ENCODE data around the gene PGBD1. TPM values are rescaled to one million over a fixed set of nuclear protein-coding genes. Genes with fewer than 3 reads are reported as not detected.

The PGBD1 gene, protein sequence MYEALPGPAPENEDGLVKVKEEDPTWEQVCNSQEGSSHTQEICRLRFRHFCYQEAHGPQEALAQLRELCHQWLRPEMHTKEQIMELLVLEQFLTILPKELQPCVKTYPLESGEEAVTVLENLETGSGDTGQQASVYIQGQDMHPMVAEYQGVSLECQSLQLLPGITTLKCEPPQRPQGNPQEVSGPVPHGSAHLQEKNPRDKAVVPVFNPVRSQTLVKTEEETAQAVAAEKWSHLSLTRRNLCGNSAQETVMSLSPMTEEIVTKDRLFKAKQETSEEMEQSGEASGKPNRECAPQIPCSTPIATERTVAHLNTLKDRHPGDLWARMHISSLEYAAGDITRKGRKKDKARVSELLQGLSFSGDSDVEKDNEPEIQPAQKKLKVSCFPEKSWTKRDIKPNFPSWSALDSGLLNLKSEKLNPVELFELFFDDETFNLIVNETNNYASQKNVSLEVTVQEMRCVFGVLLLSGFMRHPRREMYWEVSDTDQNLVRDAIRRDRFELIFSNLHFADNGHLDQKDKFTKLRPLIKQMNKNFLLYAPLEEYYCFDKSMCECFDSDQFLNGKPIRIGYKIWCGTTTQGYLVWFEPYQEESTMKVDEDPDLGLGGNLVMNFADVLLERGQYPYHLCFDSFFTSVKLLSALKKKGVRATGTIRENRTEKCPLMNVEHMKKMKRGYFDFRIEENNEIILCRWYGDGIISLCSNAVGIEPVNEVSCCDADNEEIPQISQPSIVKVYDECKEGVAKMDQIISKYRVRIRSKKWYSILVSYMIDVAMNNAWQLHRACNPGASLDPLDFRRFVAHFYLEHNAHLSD
- total RNA-seq (1 to 10 TPM; 1.1 to 7.8 (median 3.1) TPM), polyA plus RNA-seq (1 to 10 TPM; 2.5 to 7.9 (median 4.4) TPM)
- long read RNA-seq, donor 1, result 0 reads
- long read RNA-seq, donor 2, result 0 reads
- long read RNA-seq, donor 3, partial matches to known transcripts, result 0 of 1 reads
- long read RNA-seq, donor 3, other reads (novel, unspliced or antisense), result 0 of 1 reads
- long read RNA-seq, donor 4, result 0 reads
- long read RNA-seq, donor 5, partial matches to known transcripts, result 2 of 4 reads
- long read RNA-seq, donor 5, other reads (novel, unspliced or antisense), result 2 of 4 reads
- long read RNA-seq, donor 6, result 0 reads
- long read RNA-seq, donor 7, result 0 reads
- long read RNA-seq, donor 8, result 0 reads
- long read RNA-seq, donor 9, result 0 reads
- long read RNA-seq, donor 10, result 0 reads

DNA sequence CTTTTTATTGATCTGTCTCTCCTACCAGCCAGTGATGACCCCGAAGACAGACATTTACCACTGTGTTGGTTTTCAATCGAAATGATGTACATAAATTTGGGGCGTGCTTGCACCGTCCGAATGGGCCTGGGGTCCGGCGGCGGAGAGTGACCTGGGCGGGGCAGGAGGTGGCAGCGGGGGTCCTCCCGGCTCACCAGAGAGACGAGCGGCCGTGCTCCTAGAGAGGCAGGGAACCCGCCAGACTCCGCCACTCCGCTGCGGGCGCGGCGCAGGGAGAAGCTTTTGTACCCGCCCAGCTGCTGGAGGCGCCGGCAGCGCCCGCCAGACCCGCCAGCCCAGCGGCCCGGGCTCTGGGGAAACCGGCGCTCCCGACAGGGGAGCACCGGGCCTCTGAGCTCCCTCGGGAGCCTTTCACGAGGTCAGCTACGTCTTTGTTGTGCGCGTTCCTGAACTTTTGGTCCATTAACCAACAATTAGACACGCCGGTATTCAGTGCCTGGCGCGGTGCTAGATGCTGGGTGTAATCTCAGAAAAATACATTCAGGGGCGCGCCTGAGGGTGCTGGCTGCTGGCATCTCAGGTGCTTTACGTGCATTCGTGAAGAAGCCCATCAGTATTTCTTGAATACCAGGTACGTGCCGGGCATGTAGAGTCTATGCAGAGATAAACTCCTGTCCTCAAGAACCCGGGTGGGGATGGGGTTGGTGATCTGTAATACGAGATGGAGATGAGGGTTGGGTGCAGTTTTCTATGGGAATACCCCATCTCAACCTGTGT, at the start of gene PGBD1:
TSS of gene PGBD1 (plus strand) at position 285 of the 777 bp plus-strand sequence. CDS start 2,242 bp downstream, outside the sequence.
- Histone ChIP-seq H3K27me3 (no peaks in the 10 kb centered on the region), H3K27ac (peak within 1 kb of the TSS in 2 of 5 donors; percentile 11 to 24), H3K9me3 (replicated peaks in 1 of 3) (no peaks in the 10 kb centered on the region), H3K36me3 (replicated peaks in 1 of 2) (peaks cover 0 to 23% of the 10 kb centered on the region in 2 donors), H3K4me3 (peak within 1 kb of the TSS in 3 of 4 donors; percentile 25 to 74 (median 71)), H3K4me1 (replicated peaks in 1 of 2) (peaks cover 0 to 17% of the 10 kb centered on the region in 2 donors)
- 0 to 3% (median 1%) methylated on average over 17 to 50 of the region's 50 CpGs for WGBS, 4 donors
- TF ChIP-seq, protein P1, sequence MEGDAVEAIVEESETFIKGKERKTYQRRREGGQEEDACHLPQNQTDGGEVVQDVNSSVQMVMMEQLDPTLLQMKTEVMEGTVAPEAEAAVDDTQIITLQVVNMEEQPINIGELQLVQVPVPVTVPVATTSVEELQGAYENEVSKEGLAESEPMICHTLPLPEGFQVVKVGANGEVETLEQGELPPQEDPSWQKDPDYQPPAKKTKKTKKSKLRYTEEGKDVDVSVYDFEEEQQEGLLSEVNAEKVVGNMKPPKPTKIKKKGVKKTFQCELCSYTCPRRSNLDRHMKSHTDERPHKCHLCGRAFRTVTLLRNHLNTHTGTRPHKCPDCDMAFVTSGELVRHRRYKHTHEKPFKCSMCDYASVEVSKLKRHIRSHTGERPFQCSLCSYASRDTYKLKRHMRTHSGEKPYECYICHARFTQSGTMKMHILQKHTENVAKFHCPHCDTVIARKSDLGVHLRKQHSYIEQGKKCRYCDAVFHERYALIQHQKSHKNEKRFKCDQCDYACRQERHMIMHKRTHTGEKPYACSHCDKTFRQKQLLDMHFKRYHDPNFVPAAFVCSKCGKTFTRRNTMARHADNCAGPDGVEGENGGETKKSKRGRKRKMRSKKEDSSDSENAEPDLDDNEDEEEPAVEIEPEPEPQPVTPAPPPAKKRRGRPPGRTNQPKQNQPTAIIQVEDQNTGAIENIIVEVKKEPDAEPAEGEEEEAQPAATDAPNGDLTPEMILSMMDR (IDR thresholded peaks at IDR 0.05), result no peak
- TF ChIP-seq POLR2A (IDR thresholded peaks at IDR 0.05), result peak; percentile 18 to 32
- intact Hi-C loops (cut with DNase I), result loop anchor here in 1 of 2 donors (10.0 kb wide), 1 partner anchor 73 kb away; no protein-coding TSS in a partner anchor
- DNase-seq, result peak; percentile 61 to 74 (median 65)

DNA sequence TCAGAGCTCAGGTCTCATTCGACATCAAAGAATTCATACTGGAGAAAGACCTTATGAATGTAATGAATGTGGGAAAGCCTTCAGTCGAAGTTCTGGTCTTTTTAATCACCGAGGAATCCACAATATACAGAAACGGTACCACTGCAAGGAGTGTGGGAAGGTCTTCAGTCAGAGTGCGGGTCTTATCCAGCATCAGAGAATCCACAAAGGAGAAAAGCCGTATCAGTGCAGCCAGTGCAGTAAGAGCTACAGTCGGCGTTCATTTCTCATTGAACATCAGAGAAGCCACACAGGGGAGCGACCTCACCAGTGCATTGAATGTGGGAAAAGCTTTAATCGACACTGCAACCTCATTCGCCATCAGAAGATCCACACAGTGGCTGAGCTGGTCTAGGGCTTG, 48.6 kb upstream of the PGBD1 start:
- DNase-seq, result no peak
- Histone ChIP-seq H3K9me3 (replicated peaks in 1 of 3) (no peaks in the 10 kb centered on the region), H3K27ac (no peak overlapping the region), H3K4me3 (no peak overlapping the region), H3K27me3 (no peaks in the 10 kb centered on the region), H3K4me1 (replicated peaks in 1 of 2) (no peaks in the 10 kb centered on the region), H3K36me3 (replicated peaks in 1 of 2) (peaks cover 0 to 29% of the 10 kb centered on the region in 2 donors)
- intact Hi-C loops (cut with DNase I), result no loop called here
- no peak for TF ChIP-seq POLR2A (IDR thresholded peaks at IDR 0.05)
- TF ChIP-seq, protein P1 (IDR thresholded peaks at IDR 0.05), result no peak
- 94 to 98% (median 95%) methylated on average over 11 of the region's 11 CpGs for WGBS, 4 donors

DNA sequence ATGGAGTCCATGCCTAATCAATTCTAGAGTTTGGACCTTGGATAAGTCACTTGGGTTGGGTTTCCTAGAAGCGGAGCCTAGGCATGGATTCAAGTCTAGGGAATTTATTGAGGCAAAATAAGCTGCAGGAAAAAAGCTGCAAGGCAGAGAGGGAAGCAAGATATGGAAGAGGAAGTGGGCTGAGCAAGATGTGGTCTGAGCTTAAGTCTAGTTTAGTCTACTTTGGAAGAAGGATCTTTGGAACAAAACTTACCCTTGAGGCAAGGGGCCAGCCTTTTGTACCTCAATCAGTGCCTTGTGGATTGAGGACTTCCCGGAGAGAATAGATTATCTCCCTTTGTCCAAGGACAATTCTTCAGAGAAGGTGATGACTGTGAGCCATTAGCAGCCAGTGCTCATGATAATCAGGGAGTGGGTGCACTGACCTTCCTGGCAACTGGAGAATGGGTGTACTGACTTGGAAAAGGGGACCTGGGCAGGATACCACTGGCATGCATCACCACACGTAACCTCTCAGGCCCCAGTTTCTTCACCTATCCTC, 45.4 kb upstream of the PGBD1 start:
- DNase-seq, result no peak
- no peaks in the 10 kb centered on the region for H3K4me1 ChIP-seq (replicated peaks in 1 of 2)
- intact Hi-C loops (cut with DNase I), result no loop called here
- TF ChIP-seq, protein P1 (IDR thresholded peaks at IDR 0.05), result no peak
- TF ChIP-seq POLR2A (IDR thresholded peaks at IDR 0.05), result no peak
- no peak overlapping the region for H3K27ac ChIP-seq
- H3K9me3 ChIP-seq (replicated peaks in 1 of 3), result no peaks in the 10 kb centered on the region
- no peak overlapping the region for H3K4me3 ChIP-seq
- no peaks in the 10 kb centered on the region for H3K27me3 ChIP-seq
- no peaks in the 10 kb centered on the region for H3K36me3 ChIP-seq (replicated peaks in 1 of 2)
- WGBS, 4 donors, result 70 to 84% (median 76%) methylated on average over 3 of the region's 3 CpGs
